Measurements from ENCODE around the gene NME4.

Gene NME4

DNA sequence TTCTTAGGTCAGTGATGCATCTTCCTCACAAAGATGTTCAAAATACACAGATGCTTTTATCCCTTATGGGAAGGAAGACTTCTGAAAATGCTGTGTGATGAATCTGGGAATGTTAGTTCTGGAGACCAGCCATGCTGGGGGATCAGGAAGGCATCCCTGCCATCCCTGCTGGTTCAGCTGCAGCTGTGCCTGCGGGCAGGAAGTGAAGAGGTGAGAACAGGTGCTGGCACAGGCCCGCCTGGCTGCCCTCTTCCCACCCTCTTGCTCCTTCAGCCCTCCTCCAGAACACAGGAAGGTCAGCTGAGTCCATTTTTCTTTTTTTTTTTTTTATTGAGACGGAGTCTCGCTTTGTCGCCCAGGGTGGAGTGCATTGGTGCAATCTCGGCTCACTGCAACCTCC, 43.6 kb downstream of the NME4 start:
- no peak for DNase-seq

DNA sequence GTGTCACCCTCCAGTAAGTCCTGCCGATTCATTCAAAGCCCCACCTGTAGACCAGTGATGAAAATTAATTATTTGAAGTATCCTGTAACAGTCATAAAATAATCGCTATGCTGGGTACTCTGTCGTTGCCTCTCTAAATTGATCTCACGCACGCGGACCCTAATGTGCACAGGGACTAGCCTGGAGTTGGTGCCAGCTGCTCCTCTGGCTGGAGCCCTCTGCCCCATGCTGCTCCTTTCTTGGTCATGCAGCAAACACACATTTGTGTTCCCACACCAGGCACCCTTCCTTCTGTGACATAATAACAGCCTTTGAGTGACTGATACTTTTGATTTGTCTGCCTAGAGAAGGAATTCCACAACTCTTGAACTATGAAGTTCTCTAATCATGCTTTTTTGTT, 44.4 kb downstream of the NME4 start:
- DNase-seq, result no peak

GRCh38 chr16:442976-443375, 46.0 kb downstream of the NME4 start:
- no peak for DNase-seq

DNA sequence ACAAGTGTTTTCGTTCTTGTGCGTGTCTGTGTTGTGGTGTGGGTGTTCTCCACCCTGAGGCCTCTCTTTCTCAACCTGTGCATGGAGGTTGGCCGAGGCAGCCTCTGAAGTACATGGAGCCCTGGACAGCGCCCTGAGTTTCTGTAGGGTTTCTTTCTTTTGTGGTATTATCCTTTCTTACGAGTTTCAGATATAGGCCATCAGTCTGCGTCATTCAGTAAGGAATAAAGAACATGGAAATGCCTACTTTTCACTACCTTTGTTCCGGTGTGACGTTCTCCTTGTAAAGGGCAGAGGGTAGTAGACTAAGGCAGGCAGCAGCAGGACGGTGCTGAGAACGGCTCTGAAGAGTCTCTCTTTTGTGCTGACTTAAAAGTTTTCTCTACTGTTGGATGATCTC, 47.0 kb downstream of the NME4 start:
- no peak for DNase-seq

- no peak for DNase-seq
Measured at GRCh38 chr16:445566-445965, 48.6 kb downstream of the NME4 start.
